ENCODE results near the gene AADAT.

GRCh38 chr4:170012629-170012958, 77.2 kb downstream of the AADAT start:
- TF ChIP-seq, protein P1, sequence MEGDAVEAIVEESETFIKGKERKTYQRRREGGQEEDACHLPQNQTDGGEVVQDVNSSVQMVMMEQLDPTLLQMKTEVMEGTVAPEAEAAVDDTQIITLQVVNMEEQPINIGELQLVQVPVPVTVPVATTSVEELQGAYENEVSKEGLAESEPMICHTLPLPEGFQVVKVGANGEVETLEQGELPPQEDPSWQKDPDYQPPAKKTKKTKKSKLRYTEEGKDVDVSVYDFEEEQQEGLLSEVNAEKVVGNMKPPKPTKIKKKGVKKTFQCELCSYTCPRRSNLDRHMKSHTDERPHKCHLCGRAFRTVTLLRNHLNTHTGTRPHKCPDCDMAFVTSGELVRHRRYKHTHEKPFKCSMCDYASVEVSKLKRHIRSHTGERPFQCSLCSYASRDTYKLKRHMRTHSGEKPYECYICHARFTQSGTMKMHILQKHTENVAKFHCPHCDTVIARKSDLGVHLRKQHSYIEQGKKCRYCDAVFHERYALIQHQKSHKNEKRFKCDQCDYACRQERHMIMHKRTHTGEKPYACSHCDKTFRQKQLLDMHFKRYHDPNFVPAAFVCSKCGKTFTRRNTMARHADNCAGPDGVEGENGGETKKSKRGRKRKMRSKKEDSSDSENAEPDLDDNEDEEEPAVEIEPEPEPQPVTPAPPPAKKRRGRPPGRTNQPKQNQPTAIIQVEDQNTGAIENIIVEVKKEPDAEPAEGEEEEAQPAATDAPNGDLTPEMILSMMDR (conservative IDR thresholded peaks at IDR 0.05; ENCODE audit: low read depth, low read length), result no peak
- TF ChIP-seq EZH2 (IDR thresholded peaks at IDR 0.05; ENCODE audit: low read length, unreplicated experiment) (no peak), EZH2phosphoT487 (IDR thresholded peaks at IDR 0.05; ENCODE audit: borderline replicate concordance, low read length) (no peak)

Measured in PC-3 (cell line).